ENCODE measurements around the gene SMCO4.

SMCO4 gene

DNA sequence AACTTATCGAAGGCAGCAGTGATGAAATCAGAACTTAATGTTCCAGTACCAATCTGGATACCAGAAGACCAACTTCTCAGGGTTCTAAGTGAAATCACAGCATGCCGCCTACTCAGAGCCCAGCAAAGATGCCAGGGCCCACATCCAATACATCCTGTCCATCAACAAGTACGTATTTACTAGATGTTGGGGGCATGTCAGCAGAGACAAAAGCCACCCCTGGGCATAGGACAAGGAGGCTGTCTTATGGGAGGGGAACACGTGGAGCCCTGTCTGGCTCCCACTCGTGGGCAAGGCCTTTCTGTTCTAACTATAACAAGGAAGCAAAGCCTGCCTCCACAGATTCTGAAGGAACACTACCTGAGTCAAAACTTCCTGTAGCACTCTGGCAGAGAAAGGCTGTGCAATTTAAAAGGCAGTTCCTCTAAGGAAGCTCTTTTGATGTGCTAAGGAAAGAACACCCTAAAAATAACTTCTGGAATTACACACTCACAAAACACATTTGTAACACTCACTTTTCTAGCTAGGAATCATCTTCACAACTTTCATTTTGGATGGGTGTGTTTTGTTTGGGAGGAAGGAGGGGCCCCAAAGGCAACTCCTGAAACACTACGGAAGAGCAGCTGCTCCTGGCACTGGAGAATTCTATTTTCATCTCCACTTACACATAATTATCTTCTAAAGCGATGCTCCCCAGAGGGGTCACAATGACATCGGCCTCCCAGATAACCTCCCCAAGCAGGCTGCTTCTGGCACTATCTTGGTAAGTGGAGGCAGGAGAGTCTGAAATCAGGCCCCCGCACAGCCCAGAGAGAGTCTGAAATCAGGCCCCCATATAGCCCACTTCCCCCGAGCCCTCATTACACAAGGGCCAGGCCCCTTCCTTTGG lies 14.2 kb downstream of the SMCO4 start:
- DNase-seq (ENCODE audit: low read depth), result no peak

DNA sequence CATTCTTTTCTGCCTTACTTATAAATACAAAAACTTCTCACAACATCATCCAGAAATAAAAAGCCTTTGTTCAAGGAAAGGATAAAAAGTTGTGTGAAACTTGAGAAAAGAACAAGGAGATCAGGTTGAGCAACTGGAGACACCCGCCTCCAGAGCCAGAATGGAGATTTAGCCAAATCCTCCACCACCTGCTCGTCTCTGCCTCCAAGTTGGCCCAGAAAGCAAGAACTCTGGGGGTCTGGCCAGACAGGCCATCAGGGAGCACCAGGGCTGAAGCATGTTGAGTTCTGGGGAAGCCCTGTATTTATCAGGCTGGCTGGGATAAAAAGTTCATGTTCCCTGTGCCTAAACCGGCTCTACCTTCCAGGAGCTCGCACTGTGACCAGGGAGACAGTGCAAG lies 14.9 kb downstream of the SMCO4 start:
- DNase-seq (ENCODE audit: low read depth), result no peak

DNA sequence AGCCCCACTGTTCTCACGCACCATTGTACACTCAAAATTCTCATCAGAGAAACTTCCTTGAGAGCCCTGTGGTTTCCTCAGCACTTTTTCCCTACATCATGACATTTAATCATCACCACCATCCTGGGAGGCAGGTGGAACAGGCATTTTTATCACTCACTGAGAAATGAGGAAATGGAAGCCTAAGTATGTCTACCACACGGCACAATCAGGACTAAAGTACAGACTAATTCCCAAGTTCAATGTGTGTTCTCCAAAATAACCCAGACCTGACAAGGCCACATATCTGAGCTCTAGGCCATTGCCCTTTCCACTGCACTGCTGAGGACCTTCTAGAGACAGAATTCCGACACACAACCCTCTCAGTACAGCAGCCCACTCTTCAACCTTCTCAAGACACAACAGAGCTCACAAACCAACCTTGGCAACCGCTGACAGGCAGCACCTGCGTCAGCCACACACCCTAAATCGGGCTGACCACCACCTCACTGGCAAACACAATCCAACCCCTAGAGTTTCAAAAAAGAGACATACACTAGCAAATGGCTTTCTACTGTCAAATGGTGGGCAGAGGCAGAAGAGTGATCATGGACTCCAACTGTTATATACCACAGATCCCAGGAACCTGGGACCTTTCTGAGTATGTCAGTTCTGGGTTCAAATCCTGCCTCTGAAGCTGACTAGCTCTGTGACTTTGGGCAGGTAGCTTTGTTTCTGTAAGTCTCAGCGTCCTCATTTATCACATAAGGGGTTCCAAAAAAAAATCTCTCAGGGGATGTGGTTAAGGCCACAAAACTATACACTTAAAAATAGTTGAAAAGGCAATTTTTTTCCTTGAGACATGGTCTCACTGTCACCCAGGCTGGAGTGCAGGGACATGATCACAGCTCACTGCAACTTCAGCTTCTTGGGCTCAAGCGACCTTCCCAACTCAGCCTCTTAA lies 16.3 kb downstream of the SMCO4 start:
- DNase-seq (ENCODE audit: low read depth), result no peak

DNA sequence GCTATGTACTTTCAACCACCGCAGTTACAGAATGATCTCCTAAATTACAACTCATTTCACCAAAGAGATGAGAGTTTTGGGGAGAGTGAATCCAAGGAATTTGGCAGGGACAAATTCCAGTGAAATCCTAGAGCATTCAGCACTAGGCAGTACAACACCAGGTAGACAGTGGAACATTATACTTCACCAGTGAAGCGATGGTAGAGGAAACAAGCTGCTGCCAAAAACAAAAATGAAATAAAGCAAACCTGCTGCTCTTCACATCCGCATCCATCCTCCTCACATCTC lies 16.9 kb downstream of the SMCO4 start:
- DNase-seq (ENCODE audit: low read depth), result no peak

DNA sequence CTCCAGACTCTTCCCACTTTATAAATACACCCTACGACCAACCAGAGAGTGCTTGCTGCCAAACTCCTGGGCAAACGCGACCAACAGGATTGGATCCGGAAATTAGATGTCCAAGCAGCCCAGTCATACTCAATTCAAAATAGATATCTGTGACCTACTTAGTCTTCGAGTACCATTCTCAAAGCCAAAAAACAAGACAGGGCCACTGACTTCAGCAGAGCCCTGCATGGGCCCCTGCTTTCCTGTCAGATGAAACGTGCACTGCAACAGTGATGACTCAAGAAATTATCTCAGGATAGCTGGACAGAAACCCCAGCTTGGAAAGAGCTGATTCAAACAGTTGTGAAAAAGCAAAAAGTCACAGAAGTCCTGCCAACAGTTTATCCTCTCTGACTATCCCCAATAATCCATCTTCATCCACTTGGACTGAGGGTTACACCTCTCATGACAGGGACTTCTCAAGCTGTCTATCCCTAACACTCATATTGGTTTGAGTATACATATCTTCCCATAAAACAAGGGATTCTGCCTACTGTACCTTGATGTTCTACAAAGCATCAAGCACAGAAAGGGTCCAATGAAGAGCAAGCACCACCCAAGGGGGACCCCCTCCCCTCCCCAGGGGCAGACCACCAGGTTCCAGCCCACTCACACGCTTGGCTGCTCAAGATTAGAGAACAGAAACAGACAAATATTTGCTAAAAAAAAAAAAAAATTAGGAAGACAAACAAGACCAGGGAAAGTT lies 17.4 kb downstream of the SMCO4 start:
- no peak for DNase-seq (ENCODE audit: low read depth)

DNA sequence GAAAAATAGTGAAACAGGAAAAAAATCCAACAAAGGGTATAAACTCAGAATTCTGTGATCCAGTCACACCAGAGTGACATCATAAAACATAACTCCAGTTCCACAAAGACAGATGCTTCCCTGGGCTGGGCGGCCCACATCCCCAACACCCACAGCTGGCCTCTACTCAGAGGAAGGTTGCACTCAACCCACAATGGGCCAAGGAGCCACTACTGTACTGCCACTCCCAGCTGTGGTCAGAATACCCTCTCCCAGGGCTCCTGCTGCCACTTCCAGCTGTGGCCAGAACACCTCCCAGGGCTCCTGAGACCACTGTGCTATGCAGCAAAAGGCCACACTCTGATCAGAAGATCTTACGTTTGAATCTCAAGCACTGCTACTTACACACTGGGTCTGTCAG lies 18.3 kb downstream of the SMCO4 start:
- DNase-seq (ENCODE audit: low read depth), result no peak

DNA sequence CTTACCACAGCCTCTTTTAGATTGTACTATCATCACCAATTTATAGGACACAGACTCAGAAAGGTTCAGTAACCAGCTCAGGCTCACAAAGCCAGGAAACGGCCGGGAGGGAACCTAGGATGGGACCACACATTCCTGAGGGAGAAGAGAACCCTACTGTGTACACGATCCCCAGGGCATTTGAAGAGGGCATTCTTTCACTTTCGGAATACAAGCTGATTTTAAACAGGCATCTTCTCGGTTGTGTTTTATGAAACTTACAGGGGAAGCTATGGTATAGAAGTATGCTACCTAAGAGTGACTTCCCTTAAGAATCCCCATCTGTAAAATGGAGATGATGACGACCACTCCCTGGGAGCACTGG lies 19.0 kb downstream of the SMCO4 start:
- DNase-seq (ENCODE audit: low read depth), result no peak

DNA sequence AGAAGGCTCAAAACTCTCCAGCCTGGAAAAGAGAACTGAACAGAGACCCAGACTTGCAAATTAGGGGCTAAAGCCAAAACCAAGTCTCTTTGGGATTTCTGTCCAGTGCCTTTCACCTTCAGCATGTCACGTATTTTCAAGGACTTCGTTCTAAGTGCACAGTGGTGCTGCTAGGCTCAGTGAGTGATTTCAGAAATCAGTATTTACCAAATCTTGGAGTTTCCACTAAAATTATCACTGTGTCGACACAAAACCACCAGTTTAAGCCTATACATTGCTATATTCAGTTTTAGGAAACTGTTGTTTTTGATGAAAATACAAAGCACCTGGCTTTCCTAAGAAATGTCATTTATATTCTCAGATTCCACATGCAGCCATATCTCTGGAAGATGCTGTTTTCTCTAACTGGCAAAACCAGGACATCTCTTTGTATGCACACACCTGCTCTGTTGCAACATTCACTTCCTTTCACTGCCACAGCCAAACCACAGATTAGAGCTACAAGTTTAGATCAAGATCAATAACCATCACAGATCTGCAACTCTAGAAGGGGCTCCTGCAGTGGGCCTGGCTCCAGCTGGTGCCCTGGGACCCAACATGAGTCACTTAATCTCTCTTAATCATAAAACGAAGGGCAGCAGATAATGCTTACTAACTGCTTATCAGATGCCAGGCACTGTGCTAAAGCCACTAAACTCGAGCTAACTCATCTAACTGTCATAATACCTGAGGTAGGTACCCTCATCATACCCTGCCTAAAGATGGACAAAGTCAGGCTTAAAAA lies 22.3 kb downstream of the SMCO4 start:
- DNase-seq (ENCODE audit: low read depth), result no peak

DNA sequence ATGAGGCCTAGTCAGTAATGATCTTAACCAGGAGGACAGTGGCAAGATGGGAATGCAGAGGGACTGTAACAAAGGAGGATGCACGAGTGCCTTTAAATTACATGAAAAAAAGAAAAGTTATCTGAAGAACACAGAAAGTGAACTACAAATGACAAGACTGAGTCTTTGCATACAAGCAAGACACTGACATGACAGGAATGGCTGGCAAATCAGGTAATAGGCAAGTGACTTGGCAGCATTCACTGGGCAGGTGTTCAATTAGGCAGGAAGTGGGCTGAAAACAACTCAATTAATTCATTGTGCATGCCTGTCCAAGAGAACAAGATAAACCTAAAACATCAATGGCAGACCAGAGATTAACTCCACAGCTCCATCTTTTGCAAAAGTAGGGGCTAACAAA lies 24.0 kb downstream of the SMCO4 start:
- no peak for DNase-seq (ENCODE audit: low read depth)

DNA sequence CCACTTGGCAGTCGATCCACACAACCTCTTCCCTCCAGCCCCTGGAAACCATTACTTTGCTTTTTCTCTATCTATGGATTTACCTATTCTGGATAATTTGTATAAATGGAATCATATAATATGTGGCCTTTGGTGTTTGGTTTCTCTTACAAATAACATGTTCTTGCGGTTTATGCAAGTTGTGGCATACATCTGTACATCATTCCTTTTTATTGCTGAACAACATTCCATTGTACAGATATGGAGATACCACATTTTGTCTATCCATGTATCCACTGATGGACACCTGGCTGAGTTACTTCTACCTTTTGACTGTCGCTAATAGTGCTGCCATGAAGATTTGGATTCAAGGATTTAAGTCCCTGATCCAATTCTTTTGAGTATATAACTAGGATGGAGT lies 25.1 kb downstream of the SMCO4 start:
- DNase-seq (ENCODE audit: low read depth), result no peak

DNA sequence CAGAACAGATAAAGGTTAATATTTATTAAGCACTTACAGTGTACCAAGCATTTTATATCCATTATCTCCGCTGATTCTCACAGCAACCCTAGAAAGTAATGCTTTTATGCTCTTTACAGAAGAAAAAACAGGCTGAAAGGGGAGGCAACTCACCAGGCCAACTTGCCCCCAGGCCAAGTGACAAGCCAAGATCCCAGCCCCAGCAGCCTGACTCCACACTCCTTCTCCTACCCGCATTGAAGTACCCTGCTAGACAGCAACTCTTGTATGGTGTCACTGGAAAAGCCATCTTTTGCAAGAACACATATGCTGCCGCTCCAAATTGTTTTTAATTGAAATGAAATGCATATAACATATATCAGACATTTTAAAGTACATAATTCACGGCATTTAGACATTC lies 25.6 kb downstream of the SMCO4 start:
- no peak for DNase-seq (ENCODE audit: low read depth)

DNA sequence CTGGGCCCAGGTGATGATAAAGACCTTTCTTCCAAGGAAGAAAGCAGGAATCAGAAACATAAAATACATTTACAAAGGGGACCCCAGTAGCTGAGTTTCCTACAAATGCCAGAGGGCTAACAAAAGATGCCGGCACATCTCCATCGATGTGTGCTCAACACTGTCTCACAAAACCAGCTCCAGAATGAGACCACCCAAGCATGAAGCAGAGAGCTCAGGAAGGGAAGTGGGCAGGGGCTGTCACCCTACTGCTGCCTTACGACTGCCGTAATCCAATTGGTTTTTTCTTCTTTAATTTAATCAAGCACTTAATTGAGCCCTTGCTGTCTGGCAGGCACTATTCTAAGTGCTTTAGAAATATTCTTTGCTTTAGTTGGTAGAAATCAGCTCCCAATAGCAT lies 26.1 kb downstream of the SMCO4 start:
- no peak for DNase-seq (ENCODE audit: low read depth)

DNA sequence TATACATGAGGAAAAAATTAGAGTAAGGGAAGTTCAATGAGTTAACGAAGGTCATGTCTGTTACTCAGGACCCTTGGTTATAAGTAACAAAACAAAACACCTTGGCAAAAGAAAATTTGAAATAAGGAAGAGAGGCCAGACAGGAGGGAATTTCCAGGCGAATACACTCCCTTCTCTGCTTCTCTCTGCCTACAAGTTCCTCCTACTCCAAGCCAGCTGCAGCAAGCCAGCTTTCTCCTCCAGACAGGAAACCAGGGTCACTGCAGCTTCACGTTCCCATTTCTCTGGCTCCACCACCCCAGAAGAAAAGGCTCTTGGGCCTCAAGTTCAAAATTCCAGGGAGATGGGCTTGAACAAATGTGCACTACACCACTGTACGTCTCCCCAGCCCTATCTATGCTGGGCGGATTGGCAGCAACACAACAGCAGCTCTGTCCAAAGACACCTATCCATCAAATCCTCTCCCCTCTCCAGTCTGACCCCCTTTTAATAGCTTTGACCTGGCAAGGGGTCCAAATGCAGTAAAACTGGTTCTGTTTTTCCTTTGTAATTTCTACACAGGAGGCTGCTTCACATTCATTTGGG lies 27.7 kb downstream of the SMCO4 start:
- DNase-seq (ENCODE audit: low read depth), result no peak

DNA sequence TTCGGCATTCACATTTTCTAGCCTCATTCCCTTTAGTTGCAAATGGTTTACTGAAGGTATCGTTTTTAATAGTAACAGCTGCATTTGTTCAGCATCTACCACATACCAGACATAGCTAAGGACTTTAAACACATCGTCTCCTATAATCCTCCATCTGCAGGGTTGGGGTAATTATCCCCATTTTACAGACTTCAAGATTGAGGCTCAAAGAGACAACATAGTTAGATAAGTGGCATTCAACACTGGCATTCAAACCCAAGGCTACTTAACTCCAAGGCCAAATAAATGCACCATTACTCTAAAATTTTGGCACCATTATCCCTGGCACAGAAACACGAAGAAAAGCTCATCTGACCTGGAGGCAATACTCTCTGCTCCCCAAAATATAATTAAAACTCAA lies 28.5 kb downstream of the SMCO4 start:
- no peak for DNase-seq (ENCODE audit: low read depth)

DNA sequence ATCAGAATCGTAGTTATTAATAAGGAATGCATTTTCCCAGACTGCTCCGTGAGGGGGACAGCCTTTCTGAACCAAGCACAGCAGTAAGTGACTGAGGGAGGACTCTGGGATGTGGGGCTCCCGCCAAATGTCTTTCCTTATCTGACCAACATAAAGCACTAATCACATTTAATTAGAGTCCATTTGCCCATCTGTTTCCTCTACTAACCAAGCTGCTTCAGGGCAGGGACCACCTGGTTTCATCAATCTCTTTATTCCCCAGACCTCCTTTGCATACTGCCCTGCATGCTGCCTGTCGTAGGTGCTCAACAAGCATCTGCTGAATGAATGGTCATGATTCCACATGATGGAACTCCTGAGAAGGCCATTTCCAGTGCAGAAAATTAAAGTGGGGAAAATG lies 29.4 kb downstream of the SMCO4 start:
- DNase-seq (ENCODE audit: low read depth), result no peak

DNA sequence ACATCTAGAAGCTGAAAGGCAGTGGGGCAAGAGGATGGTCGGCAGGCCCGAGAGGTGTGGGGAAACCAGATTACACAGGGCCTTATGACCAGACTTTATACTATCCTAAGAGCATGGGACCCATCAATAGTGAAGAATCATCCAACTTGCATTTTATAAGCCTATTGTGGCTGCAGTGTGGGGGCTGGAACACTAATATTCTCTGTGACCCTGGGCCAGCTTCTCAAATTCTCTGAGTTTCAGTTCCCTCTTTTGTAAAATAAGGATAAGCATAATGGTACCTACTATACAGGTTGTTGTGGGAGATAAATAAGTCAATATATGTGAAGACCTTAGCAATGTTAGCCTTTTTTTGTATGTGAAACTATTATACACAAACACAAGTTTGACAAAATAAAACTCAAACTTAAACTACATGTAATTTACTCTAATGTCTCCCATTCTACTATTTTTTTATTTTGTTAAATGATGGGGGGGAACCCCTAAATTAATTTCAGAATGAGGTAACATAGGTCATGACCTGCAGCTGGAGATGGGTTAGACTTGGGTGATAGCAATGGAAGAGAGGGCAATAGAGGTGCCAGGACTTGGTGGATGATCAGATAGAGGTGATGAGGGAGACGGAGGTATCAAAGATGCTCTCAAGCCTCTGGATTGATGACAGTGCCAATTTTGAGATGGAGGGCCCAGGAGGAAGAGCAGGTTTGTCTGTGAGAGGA lies 30.1 kb downstream of the SMCO4 start:
- DNase-seq (ENCODE audit: low read depth), result no peak

DNA sequence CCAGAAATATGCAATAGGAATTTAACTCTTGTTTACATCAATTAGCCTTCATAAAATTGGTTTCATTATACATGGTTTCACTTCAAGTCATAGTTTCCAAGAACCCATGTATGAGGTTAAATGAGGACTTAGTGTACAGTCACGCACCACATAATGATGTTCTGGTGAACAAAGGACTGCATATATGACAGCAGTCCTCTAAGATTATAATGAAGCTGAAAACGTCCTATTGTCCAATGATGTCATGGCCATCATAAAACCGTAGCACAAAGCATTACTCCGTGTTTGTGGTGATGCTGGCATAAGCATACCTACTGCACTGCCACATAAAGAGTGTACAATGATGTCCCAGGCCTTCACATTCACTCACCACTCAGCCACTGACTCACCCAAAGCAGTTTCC lies 31.1 kb downstream of the SMCO4 start:
- DNase-seq (ENCODE audit: low read depth), result no peak

DNA sequence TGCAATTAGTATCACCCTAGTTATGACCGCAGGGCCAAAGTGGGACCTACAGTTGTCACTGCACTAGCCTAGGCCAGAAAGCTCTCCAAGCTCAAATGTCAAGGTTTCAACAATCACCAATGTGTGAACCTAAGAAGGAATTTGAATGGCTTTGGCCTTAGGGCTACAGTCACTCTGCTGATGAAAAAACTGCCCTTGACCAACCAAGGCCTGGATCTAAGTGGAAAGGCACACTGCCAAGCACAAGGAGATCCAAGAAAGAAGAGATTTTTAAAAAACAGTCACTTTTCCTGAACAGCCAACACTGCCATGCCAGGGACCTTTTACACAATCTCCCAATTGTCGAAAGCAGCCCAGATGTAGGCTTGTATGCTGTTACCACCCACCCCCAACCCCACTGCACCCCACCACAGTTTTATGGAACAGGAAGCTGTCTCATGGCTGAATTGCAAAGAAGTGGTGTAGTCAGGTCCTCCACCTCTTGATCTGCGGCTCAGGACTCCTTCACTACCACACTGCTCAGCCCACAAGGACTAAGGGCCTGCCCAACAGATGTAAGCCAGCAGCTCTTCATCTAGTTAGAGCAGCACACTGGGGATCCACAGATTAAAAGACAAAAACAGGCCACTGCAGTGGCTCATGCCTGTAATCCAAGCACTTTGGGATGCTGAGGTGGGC lies 32.9 kb downstream of the SMCO4 start:
- no peak for DNase-seq (ENCODE audit: low read depth)

DNA sequence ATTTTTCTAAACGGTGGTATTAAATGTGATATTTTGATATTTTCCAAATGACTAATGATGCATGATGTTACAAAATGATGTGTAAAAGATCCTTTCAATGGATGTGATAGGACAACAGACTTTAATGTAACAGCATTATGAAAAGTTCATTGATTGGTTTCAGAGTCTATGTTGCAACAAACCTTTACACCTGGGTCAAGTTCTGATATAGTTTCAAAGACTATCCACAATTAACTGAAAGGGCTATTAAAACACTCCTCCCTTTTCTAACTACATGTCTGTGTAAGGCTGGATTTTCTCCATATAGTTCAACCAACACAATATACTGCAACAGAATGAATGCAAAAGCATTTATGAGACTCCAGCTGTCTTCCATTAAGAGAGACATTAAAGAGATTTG lies 35.7 kb downstream of the SMCO4 start:
- DNase-seq (ENCODE audit: low read depth), result no peak

DNA sequence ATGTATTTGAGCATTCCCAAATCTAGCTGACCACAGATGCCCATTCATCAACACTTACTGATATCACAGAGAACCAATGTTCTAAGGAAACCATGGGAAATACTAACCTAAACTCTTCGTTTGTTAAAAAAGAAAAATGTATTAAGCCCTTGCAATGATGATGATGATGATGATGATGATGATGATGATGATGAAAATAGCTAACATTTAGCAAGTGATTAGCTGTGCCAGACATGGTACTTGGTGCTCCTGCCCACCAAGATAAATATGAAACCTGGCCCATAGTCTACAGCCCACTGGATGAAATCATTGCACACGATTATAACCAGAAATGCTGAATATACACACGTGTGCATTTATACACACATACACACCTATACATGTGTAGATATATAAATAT lies 37.5 kb downstream of the SMCO4 start:
- DNase-seq (ENCODE audit: low read depth), result no peak

Data from ELR (cell line).